Measurements from ENCODE around the gene SH3RF2.

- no peak for TF ChIP-seq CTCF (IDR thresholded peaks at IDR 0.05)
- TF ChIP-seq POLR2AphosphoS5 (IDR thresholded peaks at IDR 0.05): no peak
- TF ChIP-seq POLR2A (IDR thresholded peaks at IDR 0.05): no peak
These were observed 165.3 kb downstream of the SH3RF2 start for GRCh38 chr5:146101646-146102045.

All from upper lobe of left lung (tissue), 4 donors.